CD4-positive, alpha-beta T cell treated with Interleukin-4 for 4 hours (primary cell): Measurements from ENCODE around the gene SRRM3.
A peak's percentile ranks its signal among the peaks of the same experiment; 100 is the strongest.
"Not testable (repeated sequence)": the region's sequence is repeated elsewhere in the genome, so short reads cannot be mapped to it uniquely, and the experiment has no call there.

Source experiments
- DNase-seq: peaks from one replicate; pipeline ENCODE4 v3.0.0-alpha.2; 2020

The SRRM3 gene

DNA sequence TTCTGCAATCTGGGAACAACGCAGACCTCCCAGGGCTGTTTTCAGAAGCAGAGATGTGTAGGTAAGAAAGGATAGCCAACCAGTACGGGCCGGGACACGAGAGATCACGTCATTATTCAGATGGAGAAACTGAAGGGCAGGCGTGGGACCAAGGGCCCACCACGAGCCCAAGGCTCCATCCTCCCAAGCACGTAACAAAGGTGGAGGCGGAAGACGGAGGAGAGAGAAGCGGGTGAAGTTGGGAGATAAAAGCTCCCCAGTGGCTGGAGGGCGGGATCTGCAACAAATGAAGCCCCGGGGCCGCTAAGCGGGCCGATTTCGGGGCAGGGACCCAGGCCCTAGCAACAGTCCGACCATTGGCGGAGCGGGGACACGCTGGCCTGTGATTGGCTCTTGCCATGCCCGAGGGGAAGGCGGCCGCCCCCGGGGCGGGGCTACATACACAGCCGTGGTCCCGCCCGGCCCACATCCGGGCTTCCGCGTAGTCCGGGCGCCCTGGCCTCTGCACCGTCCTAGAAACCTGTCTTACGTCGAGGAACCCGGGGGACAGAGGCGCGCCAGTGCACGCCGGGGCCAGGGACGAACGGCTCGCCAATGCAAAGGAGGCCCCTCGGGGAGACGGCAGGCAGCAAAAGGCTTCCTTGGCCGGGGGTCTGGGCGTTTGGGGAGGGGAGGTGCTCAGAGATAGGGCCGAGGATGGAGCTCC is 116.2 kb downstream of the SRRM3 start:
- peak; percentile 95 for DNase-seq

DNA sequence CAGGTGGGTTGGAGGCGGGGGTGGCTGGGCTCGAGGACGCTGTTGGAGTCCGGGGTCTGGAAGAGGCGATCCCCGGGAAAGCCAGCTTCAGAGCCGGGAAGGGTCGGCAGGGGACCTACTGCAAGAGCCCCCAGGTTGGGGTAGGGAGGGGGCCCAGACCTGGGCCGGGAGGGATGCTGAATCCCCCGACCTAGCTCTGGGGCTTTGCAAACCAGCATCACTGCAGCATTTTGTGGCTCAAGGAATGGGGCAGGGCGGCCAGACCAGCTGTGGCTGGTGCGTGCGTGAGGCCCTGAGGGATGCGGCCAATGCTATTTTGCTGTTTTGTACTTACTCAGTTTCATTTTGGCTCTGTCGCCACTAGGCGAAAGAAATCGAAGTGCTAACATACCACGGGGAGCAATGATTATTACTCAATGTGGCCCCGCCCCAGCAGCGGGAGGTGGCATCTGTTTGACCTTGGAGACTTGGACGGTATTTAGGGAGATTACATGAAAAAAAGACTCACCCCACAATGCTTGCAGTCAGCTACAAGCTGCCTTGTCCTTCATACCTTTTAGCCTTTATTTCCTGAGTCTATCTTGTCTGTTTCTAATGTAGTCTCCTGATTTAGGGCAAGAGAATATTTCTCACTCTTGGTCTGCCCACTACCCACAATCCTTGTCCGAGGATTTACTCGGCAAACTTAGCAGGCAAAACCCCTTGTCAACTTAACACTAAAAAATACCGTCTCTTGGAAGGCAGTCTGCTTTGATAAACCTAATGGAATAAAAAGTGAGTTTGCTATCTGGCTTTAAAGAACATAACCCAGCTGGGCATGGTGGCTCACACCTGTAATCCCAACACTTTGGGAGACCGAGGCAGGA is 117.0 kb downstream of the SRRM3 start:
- DNase-seq: peak; percentile 79

DNA sequence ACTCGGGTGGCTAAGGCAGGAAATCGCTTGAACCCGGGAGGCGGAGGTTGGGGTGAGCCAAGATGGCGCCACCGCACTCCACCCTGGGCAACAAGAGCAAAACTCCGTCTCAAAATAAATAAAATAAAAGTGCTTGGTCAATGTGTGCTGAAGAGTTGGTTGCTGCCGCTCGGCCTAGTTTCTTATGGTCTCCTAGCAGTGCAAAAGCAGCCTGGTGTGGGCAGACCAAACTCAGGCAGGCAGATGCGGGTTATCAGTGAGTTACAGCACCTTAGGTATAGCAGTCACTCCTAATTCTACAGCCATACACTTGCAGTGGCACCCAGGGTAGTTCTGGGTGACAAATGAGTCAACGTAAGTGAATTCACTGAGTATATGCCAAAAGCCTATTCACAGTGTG is 123.4 kb downstream of the SRRM3 start:
- DNase-seq: no peak

DNA sequence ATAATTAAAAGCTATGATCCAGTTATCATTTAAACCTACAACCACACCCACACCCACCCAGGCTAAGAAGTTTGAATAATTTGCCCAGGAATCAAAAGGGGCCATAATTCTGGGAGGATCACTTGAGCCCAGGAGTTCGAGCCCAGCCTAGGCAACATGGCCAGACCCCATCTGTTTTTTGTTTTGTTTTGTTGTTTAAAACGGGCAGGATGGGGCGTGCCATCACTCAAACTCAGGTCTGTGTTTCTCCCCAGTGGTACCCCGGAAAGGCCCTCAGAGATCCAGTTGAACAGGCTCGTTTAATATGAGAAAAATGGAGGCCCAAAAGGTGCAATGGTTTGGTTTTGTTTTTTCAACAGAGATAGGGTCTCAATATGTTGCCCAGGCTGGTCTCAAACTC is 124.1 kb downstream of the SRRM3 start:
- no peak for DNase-seq

DNA sequence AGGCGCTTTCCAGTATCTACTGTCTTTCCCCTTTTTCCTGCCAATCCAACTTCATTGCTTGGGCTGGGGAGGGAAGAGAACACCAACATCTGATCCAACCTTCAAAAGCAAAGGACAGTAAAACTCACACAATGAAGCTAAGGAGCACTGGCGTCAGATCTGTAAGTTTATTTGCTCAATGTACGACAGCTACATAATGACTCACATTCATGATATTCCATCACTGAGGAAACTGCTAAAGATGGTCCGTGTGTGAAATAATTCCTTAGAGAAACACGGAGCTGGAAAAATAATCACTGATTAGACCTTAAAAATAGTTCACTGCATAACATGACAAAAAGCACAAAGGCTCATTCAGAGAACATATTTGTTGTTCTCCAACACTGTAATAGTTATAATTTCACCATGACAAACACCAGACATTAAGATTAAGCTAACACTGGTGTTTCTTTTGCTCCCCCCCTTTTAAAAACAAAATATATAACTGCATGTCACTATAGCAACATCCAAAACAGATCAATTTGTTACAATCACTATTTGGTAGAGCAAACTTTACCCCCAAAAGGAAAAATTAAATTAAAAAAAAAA is 125.0 kb downstream of the SRRM3 start:
- no peak for DNase-seq

DNA sequence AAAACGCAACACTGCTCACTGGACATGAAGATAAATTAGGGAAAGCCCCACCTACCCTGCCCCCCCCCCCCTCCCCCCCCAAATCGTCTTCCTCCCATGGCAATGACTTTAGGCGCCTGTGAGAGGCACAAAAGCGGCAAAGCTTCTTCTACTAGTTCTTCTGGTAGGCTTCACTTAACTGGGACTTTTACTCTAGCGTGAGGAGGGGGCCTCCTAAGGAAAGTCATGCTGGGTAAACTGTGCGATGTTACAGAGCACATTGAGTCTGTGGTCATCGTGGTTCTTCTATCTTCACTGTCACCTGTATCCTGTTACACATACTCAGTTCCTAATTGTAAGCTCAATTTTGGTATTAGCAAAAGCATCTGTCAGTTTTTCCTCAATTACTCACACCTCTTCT is 125.9 kb downstream of the SRRM3 start:
- DNase-seq: no peak

DNA sequence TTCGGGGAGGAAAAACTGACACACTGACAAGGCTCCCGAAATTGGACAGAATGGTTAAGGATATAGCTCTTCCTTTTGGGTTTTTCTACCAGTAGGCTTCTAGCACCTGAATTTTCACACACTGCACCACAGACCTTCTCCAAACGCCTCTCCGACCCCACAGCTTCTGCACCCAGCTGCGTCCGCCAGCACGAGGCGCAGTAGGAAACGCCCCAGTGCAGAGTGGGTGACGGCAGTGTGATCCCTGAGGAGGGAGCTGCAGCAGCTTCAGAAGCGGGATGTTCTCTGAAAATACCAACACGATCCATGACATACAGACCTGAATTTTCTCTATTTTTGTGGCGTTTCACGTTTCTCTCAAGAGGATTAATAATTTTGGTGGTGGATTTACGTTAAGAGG is 126.7 kb downstream of the SRRM3 start:
- DNase-seq: no peak

DNA sequence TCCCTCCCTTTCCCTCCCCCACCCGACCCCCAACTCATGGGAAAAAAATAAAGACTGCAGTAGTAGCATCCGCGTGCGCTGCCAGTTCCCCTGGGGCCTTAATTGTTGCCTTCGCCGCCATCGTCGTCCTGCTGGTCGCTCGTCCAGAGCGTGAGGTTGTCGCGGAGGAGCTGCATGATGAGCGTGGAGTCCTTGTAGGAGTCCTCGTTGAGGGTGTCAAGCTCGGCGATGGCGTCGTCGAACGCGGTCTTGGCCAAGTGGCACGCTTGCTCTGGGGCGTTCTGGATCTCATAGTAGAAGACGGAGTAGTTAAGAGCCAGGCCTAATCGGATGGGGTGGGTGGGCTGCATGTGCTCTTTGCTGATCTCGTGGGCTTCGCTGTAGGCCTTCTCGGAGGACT is 127.8 kb downstream of the SRRM3 start:
- DNase-seq: no peak

DNA sequence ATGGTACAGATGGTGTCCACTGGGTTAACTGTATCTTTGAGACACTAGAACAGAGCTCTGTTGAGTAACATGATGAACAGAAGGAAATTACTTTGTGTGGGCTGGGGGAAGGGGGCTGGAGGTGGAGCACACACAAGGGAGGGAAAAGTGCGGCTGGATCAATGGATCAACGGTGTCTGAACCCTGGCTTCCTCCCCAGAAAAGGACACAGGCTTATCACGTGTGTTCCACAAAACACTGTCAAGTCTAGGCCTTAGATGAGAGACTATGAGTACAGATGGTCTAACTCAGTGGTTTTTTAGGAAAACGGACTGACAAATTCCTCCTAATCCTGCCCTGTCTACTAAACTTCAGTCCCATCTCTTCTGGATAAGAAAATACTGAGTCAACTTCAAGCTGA is 128.6 kb downstream of the SRRM3 start:
- no peak for DNase-seq

DNA sequence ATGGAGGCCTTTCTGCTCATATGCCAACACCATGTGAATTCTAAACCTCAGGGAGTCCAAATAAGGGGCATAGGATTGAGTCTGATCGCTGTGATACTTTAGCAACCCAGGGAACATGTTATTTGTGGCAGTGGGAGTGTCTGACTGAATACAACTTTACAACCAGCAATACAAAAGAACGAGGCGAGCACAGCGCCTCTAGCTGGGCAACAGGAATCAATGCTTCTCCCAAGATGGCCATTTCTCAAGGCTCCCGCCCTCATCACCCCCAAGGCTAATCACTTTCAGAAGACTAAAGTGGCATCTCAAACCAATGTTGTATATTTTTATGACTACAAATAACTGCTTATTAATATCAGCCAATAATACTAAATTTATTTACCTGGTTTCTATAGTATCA is 129.0 kb downstream of the SRRM3 start:
- DNase-seq: no peak

DNA sequence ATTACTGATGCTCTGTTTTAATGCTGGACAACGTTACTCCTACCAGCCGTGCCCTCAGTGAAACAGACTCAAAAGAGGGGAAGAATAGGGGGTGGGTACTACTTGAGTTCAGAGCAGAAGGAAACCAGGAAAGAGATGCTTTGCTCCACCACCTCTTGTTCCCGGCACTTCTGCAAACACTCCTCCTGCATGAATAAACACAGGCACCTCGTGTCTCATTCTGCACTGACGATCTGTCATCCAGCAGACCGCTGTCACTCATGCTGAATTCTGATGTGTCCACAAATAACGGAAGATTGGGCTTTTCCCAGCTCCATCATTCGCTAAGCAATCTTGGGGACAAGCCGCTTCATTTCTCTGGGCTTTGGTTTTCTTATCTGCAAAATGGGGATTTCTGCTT is 130.4 kb downstream of the SRRM3 start:
- DNase-seq: no peak

DNA sequence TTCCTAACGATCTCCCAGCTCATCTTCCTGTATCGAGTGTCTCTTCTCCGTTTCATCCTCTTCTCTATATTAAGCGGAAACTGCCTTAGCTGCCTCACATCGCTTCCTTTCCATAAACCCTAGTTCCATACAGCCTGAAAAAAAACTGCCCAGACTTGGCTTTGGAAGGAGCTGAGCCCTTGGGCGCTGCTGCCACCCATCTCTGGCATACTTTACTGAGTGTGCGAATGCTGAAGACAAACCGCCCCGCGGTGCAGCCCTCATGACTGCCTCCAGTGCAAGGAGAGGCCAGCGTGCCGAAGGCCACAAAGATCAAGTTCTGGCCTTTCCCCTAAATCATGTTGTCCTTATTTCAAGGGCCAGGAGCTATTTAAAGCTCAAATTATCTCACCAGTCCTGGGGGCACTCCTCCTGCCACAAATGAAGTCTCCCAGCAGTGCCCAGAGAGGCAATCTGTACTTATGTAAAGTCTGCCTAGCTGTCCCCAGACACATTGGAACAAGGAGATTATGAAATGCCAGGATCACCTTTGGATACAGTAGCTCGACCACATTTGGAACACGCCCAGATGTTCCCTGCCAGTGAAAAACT is 131.9 kb downstream of the SRRM3 start:
- no peak for DNase-seq

DNA sequence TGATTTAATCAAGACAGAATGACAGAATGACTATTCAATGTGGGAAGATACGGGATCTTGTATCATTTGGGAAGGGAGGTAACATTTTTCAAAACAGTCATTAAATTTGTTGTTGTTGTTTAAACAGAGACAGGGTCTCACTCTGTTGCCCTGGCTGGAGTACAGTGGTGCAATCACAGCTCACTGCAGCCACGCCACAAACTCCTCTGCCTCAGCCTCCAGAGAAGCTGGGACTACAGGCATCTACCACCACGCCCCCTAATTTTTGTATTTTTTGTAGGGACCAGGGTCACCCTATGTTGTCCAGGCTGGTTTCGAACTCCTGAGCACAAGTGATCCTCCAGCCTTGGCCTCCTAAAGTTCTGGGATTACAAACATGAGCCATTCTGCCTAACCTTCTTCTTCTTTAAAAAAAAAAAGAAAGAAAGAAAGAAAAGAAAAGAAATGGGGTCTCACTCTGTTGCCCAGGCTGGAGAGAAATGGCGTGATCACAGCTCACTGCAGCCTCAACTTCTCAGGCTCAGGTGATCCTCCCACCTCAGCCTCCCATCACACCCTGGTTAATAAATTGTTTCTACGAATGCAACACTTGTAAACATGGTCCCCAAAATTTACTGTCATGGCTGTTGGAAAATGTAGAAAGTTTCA is 132.7 kb downstream of the SRRM3 start:
- DNase-seq: no peak

DNA sequence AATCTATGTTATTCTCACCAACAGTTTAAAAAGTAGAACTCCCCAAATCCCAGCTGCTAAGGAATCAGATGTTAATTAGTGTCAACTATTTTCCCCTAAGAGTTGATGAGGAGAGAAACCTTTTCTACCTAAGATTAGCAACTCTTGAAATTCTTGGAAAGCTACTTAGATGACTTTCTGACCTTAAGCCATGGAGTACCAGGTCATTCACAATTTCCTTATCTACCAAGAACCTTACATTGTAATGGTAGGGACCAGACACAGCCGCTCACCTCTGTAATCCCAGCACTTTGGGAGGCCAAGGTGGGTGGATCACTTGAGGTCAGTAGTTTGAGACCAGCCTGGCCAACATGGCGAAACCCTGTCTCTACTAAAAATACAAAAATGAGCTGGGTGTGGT is 133.7 kb downstream of the SRRM3 start:
- DNase-seq: not testable (repeated sequence)

DNA sequence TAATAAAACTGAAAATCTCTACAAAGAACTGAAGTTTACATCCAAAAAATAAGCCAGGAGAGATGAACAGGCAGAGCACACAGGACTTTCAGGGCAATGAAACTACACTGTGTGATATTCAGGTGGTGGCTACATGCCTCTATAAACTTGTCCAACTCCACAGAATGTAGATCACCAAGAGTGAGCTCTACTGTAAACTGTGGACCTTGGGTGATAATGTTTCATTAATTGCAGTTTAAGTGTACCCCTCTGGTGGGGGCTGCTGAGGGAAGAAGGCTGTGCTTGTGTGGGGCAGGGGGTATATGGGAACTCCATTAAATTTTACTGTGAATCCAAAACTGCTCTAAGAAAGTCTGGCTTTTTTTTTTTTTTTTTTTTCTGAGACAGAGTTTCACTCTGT is 134.4 kb downstream of the SRRM3 start:
- no peak for DNase-seq
